HepG2 (cell line): Measurements from ENCODE around the gene PPP2R5B. TPM values are rescaled to one million over a fixed set of nuclear protein-coding genes. Genes with fewer than 3 reads are reported as not detected.

Experiments used
- GATAD1 ChIP-seq: IDR thresholded peaks from 2 replicates; pipeline ENCODE4 v1.6.1; 2016; ENCODE audit warnings: missing genetic modification reagents, missing compliant biosample characterization
- KDM4B ChIP-seq: sonication (generic); formaldehyde crosslinking; IDR thresholded peaks from 2 replicates; pipeline ENCODE4 v1.4.0; 2020; ENCODE audit warnings: missing genetic modification reagents
- MAFG ChIP-seq: sonication (generic); formaldehyde crosslinking; IDR thresholded peaks from 2 replicates; pipeline ENCODE4 v1.5.1; 2020; ENCODE audit warnings: mild to moderate bottlenecking, missing genetic modification reagents
- MIER2 ChIP-seq: IDR thresholded peaks from 2 replicates; pipeline ENCODE4 v1.6.1; 2016; ENCODE audit warnings: missing biosample characterization, missing genetic modification reagents
- NAIF1 ChIP-seq: sonication (generic); formaldehyde crosslinking; IDR thresholded peaks from 2 replicates; pipeline ENCODE4 v1.5.0; 2020; ENCODE audit warnings: mild to moderate bottlenecking, missing genetic modification reagents, borderline replicate concordance
- NFATC3 ChIP-seq: sonication (generic); formaldehyde crosslinking; IDR thresholded peaks from 2 replicates; pipeline ENCODE4 v1.5.1; 2020; ENCODE audit warnings: mild to moderate bottlenecking, missing genetic modification reagents
- NFE2L1 ChIP-seq: sonication (generic); formaldehyde crosslinking; IDR thresholded peaks from 2 replicates; pipeline ENCODE4 v1.4.0; 2020; ENCODE audit warnings: missing genetic modification reagents, mild to moderate bottlenecking, borderline replicate concordance
- PTBP1 ChIP-seq: fragments of 200-400 bp; formaldehyde crosslinking; IDR thresholded peaks from 2 replicates; pipeline ENCODE4 v1.6.1; 2018; ENCODE audit warnings: low read length, low read depth; ENCODE audit not compliant: poor library complexity, severe bottlenecking
- RBM39 ChIP-seq: fragments of 200-400 bp; formaldehyde crosslinking; IDR thresholded peaks from one replicate; pipeline ENCODE4 v1.6.1; 2018; ENCODE audit warnings: antibody characterized with exemption, mild to moderate bottlenecking, low read depth, low read length; ENCODE audit not compliant: poor library complexity, severe bottlenecking
- RELA ChIP-seq: sonication (generic); formaldehyde crosslinking; IDR thresholded peaks from 2 replicates; pipeline ENCODE4 v1.4.0; 2020; ENCODE audit warnings: missing genetic modification reagents
- RFX5 ChIP-seq: IDR thresholded peaks from 2 replicates; pipeline ENCODE4 v1.6.1; 2011; ENCODE audit warnings: low read depth, low read length, improper control_type of control experiment
- SP4 ChIP-seq: sonication (generic); formaldehyde crosslinking; IDR thresholded peaks from 2 replicates; pipeline ENCODE4 v1.8.1; 2023; ENCODE audit warnings: mild to moderate bottlenecking, missing genetic modification reagents
- ZBTB7A ChIP-seq: sonication (generic); formaldehyde crosslinking; IDR thresholded peaks from 2 replicates; pipeline ENCODE4 v1.8.0; 2022; ENCODE audit warnings: mild to moderate bottlenecking, missing genetic modification reagents
- ZNF484 ChIP-seq: sonication (generic); formaldehyde crosslinking; IDR thresholded peaks from 2 replicates; pipeline ENCODE4 v1.5.1; 2020; ENCODE audit warnings: mild to moderate bottlenecking, low read depth, missing genetic modification reagents, borderline replicate concordance
- ZNF570 ChIP-seq: sonication (generic); formaldehyde crosslinking; IDR thresholded peaks from 2 replicates; pipeline ENCODE4 v1.4.0; 2020; ENCODE audit warnings: mild to moderate bottlenecking, missing genetic modification reagents, borderline replicate concordance
- ZNF891 ChIP-seq: sonication (generic); formaldehyde crosslinking; IDR thresholded peaks from 2 replicates; pipeline ENCODE4 v1.5.0; 2020; ENCODE audit warnings: mild to moderate bottlenecking, missing genetic modification reagents
- ZSCAN25 ChIP-seq: sonication (generic); formaldehyde crosslinking; IDR thresholded peaks from 2 replicates; pipeline ENCODE4 v1.8.0; 2022; ENCODE audit warnings: mild to moderate bottlenecking, missing genetic modification reagents
- ZZZ3 ChIP-seq: sonication (generic); formaldehyde crosslinking; IDR thresholded peaks from 2 replicates; pipeline ENCODE4 v1.4.0; 2020; ENCODE audit warnings: missing genetic modification reagents, mild to moderate bottlenecking, borderline replicate concordance
- polyA plus RNA-seq, 8 experiments: library from polyadenylated mRNA; depleted of rRNA in 3 of 8; stranded (reverse) in 7 of 8; unstranded in 1 of 8; fragments of >200 nt; fragmentation: Illumina TruSeq in 4 of 8; extraction: Trizol in 4 of 8; gene quantifications; 2 replicates each; pipeline versions ENCODE4 v1.2.1 to v1.2.3, GENCODE V29; 2011 to 2016; ENCODE audit warnings: low read depth in 4 of 8, missing spikeins in 1 of 8, mixed read lengths in 1 of 8; ENCODE audit not compliant: insufficient read depth in 1 of 8
- total RNA-seq, 5 experiments: library from RNA; depleted of rRNA; stranded (reverse); fragments of >200 nt; fragmentation: Illumina TruSeq; extraction: Trizol; gene quantifications; 2 replicates each; pipeline ENCODE4 v1.2.3, GENCODE V29; 2016; ENCODE audit warnings: low read depth in 1 of 5
- TF ChIP-seq, protein P1 (sequence below): sonication (generic); formaldehyde crosslinking; IDR thresholded peaks from 2 replicates; pipeline ENCODE4 v1.5.0; 2020; ENCODE audit warnings: mild to moderate bottlenecking, missing genetic modification reagents, borderline replicate concordance
- TF ChIP-seq, protein P2 (sequence below): IDR thresholded peaks from 2 replicates; pipeline ENCODE4 v1.6.1; 2016; ENCODE audit warnings: missing biosample characterization, missing genetic modification reagents, low read depth
- TF ChIP-seq, protein P3 (sequence below): sonication (generic); formaldehyde crosslinking; IDR thresholded peaks from 2 replicates; pipeline ENCODE4 v1.4.0; 2020; ENCODE audit warnings: missing genetic modification reagents, borderline replicate concordance

The PPP2R5B gene
- total and polyA plus RNA-seq, 2 of the 13 experiments (the other 11 are each of a cell fraction or from before 2014, with no cell fraction given) = 2.3 to 8.3 TPM

DNA sequence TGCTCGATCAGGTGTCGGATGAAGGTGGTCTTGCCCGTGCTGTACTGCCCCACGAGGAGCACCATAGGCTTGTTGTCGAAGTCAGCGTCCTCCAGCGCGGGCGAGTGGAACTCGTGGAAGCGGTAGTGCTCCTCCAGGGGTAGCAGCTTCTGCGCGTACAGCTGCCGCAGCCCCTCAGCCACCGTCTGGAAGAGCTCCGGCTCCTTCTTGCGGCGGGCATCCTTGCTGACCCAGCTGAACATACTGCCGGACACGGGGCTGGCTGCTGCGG, 46.3 kb upstream of the PPP2R5B start (continued):
- TF ChIP-seq, protein P1, sequence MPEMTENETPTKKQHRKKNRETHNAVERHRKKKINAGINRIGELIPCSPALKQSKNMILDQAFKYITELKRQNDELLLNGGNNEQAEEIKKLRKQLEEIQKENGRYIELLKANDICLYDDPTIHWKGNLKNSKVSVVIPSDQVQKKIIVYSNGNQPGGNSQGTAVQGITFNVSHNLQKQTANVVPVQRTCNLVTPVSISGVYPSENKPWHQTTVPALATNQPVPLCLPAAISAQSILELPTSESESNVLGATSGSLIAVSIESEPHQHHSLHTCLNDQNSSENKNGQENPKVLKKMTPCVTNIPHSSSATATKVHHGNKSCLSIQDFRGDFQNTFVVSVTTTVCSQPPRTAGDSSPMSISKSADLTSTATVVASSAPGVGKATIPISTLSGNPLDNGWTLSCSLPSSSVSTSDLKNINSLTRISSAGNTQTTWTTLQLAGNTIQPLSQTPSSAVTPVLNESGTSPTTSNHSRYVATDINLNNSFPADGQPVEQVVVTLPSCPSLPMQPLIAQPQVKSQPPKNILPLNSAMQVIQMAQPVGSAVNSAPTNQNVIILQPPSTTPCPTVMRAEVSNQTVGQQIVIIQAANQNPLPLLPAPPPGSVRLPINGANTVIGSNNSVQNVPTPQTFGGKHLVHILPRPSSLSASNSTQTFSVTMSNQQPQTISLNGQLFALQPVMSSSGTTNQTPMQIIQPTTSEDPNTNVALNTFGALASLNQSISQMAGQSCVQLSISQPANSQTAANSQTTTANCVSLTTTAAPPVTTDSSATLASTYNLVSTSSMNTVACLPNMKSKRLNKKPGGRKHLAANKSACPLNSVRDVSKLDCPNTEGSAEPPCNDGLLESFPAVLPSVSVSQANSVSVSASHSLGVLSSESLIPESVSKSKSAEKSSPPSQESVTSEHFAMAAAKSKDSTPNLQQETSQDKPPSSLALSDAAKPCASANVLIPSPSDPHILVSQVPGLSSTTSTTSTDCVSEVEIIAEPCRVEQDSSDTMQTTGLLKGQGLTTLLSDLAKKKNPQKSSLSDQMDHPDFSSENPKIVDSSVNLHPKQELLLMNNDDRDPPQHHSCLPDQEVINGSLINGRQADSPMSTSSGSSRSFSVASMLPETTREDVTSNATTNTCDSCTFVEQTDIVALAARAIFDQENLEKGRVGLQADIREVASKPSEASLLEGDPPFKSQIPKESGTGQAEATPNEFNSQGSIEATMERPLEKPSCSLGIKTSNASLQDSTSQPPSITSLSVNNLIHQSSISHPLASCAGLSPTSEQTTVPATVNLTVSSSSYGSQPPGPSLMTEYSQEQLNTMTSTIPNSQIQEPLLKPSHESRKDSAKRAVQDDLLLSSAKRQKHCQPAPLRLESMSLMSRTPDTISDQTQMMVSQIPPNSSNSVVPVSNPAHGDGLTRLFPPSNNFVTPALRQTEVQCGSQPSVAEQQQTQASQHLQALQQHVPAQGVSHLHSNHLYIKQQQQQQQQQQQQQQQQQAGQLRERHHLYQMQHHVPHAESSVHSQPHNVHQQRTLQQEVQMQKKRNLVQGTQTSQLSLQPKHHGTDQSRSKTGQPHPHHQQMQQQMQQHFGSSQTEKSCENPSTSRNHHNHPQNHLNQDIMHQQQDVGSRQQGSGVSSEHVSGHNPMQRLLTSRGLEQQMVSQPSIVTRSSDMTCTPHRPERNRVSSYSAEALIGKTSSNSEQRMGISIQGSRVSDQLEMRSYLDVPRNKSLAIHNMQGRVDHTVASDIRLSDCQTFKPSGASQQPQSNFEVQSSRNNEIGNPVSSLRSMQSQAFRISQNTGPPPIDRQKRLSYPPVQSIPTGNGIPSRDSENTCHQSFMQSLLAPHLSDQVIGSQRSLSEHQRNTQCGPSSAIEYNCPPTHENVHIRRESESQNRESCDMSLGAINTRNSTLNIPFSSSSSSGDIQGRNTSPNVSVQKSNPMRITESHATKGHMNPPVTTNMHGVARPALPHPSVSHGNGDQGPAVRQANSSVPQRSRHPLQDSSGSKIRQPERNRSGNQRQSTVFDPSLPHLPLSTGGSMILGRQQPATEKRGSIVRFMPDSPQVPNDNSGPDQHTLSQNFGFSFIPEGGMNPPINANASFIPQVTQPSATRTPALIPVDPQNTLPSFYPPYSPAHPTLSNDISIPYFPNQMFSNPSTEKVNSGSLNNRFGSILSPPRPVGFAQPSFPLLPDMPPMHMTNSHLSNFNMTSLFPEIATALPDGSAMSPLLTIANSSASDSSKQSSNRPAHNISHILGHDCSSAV (CRISPR knock-in tag) = no peak
- TF ChIP-seq MIER2 (CRISPR knock-in tag) (no peak), RBM39 (no peak), ZNF891 (CRISPR knock-in tag) (peak; percentile 84), GATAD1 (CRISPR knock-in tag) (no peak), NFE2L1 (0 out of 2 replicates have a peak, but pooled peaks have one; percentile 46), ZZZ3 (CRISPR knock-in tag) (peak; percentile 79; the same call in 1 of the 2 replicates), ZNF484 (no peak), PTBP1 (no peak), MAFG (CRISPR knock-in tag) (0 out of 2 replicates have a peak, but pooled peaks have one; percentile 9), ZBTB7A (CRISPR knock-in tag) (peak; percentile 62; the same call in 1 of the 2 replicates), RFX5 (no peak), KDM4B (0 out of 2 replicates have a peak, but pooled peaks have one; percentile 16), SP4 (CRISPR knock-in tag) (no peak; the same call in 1 of the 2 replicates), ZNF570 (CRISPR knock-in tag) (0 out of 2 replicates have a peak, but pooled peaks have one; percentile 40), NFATC3 (no peak), RELA (CRISPR knock-in tag) (peak; percentile 13; the same call in 1 of the 2 replicates), NAIF1 (no peak), ZSCAN25 (CRISPR knock-in tag) (no peak)
- TF ChIP-seq, protein P2, sequence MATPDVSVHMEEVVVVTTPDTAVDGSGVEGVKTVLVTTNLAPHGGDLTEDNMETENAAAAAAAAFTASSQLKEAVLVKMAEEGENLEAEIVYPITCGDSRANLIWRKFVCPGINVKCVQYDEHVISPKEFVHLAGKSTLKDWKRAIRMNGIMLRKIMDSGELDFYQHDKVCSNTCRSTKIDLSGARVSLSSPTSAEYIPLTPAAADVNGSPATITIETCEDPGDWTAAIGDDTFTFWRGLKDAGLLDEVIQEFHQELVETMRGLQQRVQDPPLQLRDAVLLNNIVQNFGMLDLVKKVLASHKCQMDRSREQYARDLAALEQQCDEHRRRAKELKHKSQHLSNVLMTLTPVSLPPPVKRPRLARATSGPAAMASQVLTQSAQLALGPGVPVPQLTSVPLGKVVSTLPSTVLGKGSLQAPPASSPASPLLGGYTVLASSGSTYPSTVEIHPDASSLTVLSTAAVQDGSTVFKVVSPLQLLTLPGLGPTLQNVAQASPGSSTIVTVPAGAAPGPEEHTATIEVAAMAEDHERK (CRISPR knock-in tag) = no peak
- TF ChIP-seq, protein P3, sequence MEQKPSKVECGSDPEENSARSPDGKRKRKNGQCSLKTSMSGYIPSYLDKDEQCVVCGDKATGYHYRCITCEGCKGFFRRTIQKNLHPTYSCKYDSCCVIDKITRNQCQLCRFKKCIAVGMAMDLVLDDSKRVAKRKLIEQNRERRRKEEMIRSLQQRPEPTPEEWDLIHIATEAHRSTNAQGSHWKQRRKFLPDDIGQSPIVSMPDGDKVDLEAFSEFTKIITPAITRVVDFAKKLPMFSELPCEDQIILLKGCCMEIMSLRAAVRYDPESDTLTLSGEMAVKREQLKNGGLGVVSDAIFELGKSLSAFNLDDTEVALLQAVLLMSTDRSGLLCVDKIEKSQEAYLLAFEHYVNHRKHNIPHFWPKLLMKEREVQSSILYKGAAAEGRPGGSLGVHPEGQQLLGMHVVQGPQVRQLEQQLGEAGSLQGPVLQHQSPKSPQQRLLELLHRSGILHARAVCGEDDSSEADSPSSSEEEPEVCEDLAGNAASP (CRISPR knock-in tag) = no peak
